ENCODE results near the gene SLC2A5.

SLC2A5 gene

DNA sequence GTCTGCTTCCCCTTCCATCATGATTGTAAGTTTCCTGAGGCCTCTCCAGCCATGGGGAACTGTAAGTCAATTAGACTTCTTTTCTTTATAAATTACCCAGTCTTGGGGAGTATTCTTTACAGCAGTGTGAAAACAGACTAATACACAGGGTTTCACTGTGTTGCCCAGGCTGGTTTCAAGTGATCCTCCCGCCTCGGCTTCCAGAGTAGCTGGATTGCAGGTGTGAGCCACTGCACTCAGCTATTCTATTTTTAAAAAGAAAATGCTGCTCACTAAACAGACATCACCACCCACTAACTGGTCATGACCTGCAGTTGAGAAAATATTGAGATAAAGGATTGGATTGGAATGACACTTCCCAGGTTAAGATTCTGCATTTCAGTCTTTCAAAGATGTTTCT, 22.4 kb downstream of the SLC2A5 start:
- H4K20me1 ChIP-seq (ENCODE audit: insufficient read depth, low read length), result no peaks in the 10 kb centered on the region
- no peak for TF ChIP-seq EZH2phosphoT487 (IDR thresholded peaks at IDR 0.05; ENCODE audit: low read depth)
- TF ChIP-seq, protein P1, sequence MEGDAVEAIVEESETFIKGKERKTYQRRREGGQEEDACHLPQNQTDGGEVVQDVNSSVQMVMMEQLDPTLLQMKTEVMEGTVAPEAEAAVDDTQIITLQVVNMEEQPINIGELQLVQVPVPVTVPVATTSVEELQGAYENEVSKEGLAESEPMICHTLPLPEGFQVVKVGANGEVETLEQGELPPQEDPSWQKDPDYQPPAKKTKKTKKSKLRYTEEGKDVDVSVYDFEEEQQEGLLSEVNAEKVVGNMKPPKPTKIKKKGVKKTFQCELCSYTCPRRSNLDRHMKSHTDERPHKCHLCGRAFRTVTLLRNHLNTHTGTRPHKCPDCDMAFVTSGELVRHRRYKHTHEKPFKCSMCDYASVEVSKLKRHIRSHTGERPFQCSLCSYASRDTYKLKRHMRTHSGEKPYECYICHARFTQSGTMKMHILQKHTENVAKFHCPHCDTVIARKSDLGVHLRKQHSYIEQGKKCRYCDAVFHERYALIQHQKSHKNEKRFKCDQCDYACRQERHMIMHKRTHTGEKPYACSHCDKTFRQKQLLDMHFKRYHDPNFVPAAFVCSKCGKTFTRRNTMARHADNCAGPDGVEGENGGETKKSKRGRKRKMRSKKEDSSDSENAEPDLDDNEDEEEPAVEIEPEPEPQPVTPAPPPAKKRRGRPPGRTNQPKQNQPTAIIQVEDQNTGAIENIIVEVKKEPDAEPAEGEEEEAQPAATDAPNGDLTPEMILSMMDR (IDR thresholded peaks at IDR 0.05; ENCODE audit: low read depth, low read length), result no peak
- H2AFZ ChIP-seq (ENCODE audit: low read depth, low read length), result no peak overlapping the region
- H3K4me3 ChIP-seq (ENCODE audit: low read length), result no peak overlapping the region
- H3K9me3 ChIP-seq (ENCODE audit: insufficient read depth, low read length), result no peaks in the 10 kb centered on the region
- H3K27me3 ChIP-seq (ENCODE audit: low read depth, low read length), result no peaks in the 10 kb centered on the region
- no peaks in the 10 kb centered on the region for H3K4me1 ChIP-seq (ENCODE audit: low read length)
- no peaks in the 10 kb centered on the region for H3K36me3 ChIP-seq (replicated peaks; ENCODE audit: low read depth, low read length)
- H3K79me2 ChIP-seq (ENCODE audit: low read length), result no peaks in the 10 kb centered on the region
- H3K27ac ChIP-seq (ENCODE audit: low read length), result no peak overlapping the region
- H3K9ac ChIP-seq (ENCODE audit: low read length), result no peak overlapping the region
- H3K4me2 ChIP-seq (ENCODE audit: low read length), result no peak overlapping the region

DNA sequence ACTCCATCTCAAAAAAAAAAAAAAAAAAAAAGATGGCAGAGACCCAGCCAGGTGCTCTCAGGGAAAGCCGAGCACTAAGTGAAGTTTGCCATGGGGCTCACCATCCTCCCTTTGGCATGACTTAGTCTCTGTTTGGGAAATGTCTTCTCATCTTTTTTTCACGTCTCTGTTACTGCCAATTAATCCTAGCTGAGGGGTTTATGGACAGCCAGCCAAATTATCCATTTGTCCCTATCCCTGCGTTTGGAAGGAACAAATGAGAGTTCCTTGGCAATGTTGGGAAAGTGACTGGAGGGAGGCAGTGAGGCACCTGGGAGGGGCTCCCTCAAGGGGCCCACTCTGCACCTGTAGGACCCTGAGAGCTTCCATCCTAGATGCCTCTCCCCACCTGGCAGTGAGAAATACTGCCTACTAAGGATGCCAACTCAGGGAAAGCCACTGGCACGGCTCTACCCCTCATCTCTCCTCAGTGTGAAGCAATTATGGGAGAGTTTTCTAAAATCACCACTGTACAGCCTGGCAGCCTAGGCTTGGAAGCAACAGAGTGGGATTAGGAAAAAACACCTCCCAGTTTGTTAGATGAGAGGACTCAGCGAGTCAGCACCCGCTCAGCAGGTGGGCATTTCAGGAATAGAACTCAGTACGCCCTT, 23.4 kb downstream of the SLC2A5 start:
- no peaks in the 10 kb centered on the region for H3K27me3 ChIP-seq (ENCODE audit: low read depth, low read length)
- H3K79me2 ChIP-seq (ENCODE audit: low read length), result no peaks in the 10 kb centered on the region
- TF ChIP-seq EZH2phosphoT487 (IDR thresholded peaks at IDR 0.05; ENCODE audit: low read depth), result no peak
- TF ChIP-seq, protein P1 (IDR thresholded peaks at IDR 0.05; ENCODE audit: low read depth, low read length), result no peak
- no peak overlapping the region for H2AFZ ChIP-seq (ENCODE audit: low read depth, low read length)
- H3K9me3 ChIP-seq (ENCODE audit: insufficient read depth, low read length), result no peaks in the 10 kb centered on the region
- no peaks in the 10 kb centered on the region for H3K36me3 ChIP-seq (replicated peaks; ENCODE audit: low read depth, low read length)
- no peak overlapping the region for H3K9ac ChIP-seq (ENCODE audit: low read length)
- no peak overlapping the region for H3K4me3 ChIP-seq (ENCODE audit: low read length)
- H3K27ac ChIP-seq (ENCODE audit: low read length), result no peak overlapping the region
- no peaks in the 10 kb centered on the region for H3K4me1 ChIP-seq (ENCODE audit: low read length)
- H4K20me1 ChIP-seq (ENCODE audit: insufficient read depth, low read length), result no peaks in the 10 kb centered on the region
- H3K4me2 ChIP-seq (ENCODE audit: low read length), result no peak overlapping the region

DNA sequence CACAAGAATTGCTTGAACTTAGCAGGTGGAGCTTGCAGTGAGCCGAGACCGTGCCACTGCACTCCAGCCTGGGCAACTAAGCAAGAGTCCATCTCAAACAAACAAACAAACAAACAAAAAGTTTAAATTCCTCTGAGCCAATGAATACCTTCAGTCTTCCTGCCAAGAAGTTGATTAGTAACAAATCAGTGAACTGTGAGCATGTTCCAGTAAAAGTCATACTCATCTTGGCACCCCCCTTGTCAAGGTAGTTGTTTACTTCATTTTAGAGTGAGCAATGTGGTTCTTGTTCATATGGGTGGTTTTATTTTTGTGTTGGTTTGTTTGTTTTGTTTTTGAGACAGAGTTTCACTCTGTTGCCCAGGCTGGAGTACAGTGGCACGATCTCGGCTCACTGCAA, 25.2 kb downstream of the SLC2A5 start:
- no peak for TF ChIP-seq EZH2phosphoT487 (IDR thresholded peaks at IDR 0.05; ENCODE audit: low read depth)
- TF ChIP-seq, protein P1 (IDR thresholded peaks at IDR 0.05; ENCODE audit: low read depth, low read length), result no peak
- H2AFZ ChIP-seq (ENCODE audit: low read depth, low read length), result no peak overlapping the region
- no peak overlapping the region for H3K4me3 ChIP-seq (ENCODE audit: low read length)
- H3K4me2 ChIP-seq (ENCODE audit: low read length), result no peak overlapping the region
- no peaks in the 10 kb centered on the region for H3K79me2 ChIP-seq (ENCODE audit: low read length)
- H3K27me3 ChIP-seq (ENCODE audit: low read depth, low read length), result no peaks in the 10 kb centered on the region
- H3K9me3 ChIP-seq (ENCODE audit: insufficient read depth, low read length), result no peaks in the 10 kb centered on the region
- no peak overlapping the region for H3K27ac ChIP-seq (ENCODE audit: low read length)
- no peak overlapping the region for H3K9ac ChIP-seq (ENCODE audit: low read length)
- H3K4me1 ChIP-seq (ENCODE audit: low read length), result no peaks in the 10 kb centered on the region
- no peaks in the 10 kb centered on the region for H4K20me1 ChIP-seq (ENCODE audit: insufficient read depth, low read length)
- H3K36me3 ChIP-seq (replicated peaks; ENCODE audit: low read depth, low read length), result no peaks in the 10 kb centered on the region

DNA sequence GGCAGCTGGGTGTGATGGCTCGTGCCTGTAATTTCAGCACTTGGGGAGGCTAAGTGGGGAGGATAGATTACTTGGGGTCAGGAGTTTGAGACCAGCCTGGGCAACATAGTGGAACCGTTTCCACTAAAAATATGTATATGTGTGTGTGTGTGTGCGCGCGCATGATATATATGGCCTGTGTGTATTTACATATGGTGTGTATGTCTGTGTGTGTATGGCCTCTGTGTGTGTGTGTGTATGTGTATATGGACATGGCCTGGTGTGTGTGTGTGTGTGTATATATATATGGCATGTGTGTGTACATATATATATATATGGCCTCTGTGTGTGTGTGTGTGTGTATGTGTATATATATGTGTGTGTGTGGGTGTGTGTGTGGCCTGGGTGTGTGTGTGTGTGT, 27.2 kb downstream of the SLC2A5 start:
- H3K27me3 ChIP-seq (ENCODE audit: low read depth, low read length), result no peaks in the 10 kb centered on the region
- no peak overlapping the region for H3K4me3 ChIP-seq (ENCODE audit: low read length)
- H3K9me3 ChIP-seq (ENCODE audit: insufficient read depth, low read length), result no peaks in the 10 kb centered on the region
- no peaks in the 10 kb centered on the region for H3K36me3 ChIP-seq (replicated peaks; ENCODE audit: low read depth, low read length)
- no peak overlapping the region for H3K4me2 ChIP-seq (ENCODE audit: low read length)
- H4K20me1 ChIP-seq (ENCODE audit: insufficient read depth, low read length), result no peaks in the 10 kb centered on the region
- H2AFZ ChIP-seq (ENCODE audit: low read depth, low read length), result no peak overlapping the region
- peaks cover 9% of the 10 kb centered on the region for H3K4me1 ChIP-seq (ENCODE audit: low read length)
- H3K9ac ChIP-seq (ENCODE audit: low read length), result no peak overlapping the region
- H3K27ac ChIP-seq (ENCODE audit: low read length), result no peak overlapping the region
- H3K79me2 ChIP-seq (ENCODE audit: low read length), result no peaks in the 10 kb centered on the region
- TF ChIP-seq EZH2phosphoT487 (IDR thresholded peaks at IDR 0.05; ENCODE audit: low read depth), result no peak
- TF ChIP-seq, protein P1 (IDR thresholded peaks at IDR 0.05; ENCODE audit: low read depth, low read length), result no peak

Measured in OCI-LY3 (cell line).